ENCODE results near the gene GOLGA1.

GOLGA1 gene, protein sequence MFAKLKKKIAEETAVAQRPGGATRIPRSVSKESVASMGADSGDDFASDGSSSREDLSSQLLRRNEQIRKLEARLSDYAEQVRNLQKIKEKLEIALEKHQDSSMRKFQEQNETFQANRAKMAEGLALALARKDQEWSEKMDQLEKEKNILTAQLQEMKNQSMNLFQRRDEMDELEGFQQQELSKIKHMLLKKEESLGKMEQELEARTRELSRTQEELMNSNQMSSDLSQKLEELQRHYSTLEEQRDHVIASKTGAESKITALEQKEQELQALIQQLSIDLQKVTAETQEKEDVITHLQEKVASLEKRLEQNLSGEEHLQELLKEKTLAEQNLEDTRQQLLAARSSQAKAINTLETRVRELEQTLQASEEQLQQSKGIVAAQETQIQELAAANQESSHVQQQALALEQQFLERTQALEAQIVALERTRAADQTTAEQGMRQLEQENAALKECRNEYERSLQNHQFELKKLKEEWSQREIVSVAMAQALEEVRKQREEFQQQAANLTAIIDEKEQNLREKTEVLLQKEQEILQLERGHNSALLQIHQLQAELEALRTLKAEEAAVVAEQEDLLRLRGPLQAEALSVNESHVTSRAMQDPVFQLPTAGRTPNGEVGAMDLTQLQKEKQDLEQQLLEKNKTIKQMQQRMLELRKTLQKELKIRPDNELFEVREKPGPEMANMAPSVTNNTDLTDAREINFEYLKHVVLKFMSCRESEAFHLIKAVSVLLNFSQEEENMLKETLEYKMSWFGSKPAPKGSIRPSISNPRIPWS

DNA sequence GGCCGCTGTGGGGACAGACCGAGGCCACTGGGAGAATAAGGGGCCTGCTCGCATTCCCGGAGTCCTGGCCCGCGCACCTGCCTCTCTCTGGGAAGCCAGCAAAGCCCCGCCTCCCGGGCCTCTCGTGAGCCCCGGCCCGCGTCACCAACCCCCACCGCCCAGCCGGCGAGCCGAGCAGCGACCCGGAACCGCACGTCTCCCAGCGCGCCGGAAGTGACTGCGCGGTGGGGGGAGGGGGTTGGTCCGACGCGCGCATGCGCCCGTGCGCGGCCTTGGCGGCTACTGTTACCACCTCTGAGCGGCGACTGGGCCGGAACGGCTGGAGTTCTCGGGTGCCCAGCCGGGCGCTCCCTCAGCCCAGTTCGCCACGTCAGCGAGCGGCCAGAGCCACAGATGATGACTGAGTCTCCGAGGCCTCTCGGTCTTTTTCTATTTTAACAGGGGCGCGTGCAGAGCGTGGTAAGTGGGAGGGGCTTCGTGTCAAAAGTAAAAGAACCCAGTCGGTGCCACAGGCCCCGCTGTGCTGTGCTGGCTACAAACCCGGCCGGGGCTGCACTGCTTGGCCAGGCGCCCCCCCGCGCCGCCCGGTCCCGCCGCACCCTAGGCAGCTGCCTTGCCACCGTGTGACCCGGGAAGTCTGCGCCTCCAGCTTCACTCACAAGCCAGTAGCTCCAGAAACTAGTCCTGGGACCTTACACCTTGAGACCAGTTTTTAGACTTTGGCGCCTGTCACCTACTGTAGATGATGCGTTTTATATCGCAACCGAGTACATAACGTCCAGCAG, at the start of gene GOLGA1:
GOLGA1 (minus strand) TSS at position 190 of the 785 bp plus-strand sequence. CDS start 2,372 bp downstream, outside the sequence.
- H3K27ac ChIP-seq = peak within 1 kb of the TSS; percentile 94
- TF ChIP-seq CTCF (conservative IDR thresholded peaks at IDR 0.05) = no peak

DNA sequence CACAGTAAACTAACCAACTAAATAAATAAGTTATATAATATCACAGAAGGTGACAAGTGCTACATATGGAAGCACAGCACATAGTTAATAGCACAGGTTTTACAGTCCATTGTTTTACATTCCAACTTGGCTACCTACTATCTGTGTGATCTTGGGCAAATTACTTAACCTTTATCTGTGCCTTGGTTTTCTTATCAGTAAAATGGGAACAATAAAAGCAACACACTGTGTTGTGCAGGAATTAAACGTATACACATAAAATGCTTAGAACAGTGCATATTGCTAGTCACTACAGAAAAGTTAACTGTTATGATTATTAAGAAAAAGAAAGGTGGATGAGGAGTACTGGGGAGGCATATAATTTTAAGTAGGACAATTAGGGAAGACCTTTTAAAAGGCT, 42.8 kb upstream of the GOLGA1 start:
- H3K27ac ChIP-seq = no peak overlapping the region
- no peak for TF ChIP-seq CTCF (conservative IDR thresholded peaks at IDR 0.05)

DNA sequence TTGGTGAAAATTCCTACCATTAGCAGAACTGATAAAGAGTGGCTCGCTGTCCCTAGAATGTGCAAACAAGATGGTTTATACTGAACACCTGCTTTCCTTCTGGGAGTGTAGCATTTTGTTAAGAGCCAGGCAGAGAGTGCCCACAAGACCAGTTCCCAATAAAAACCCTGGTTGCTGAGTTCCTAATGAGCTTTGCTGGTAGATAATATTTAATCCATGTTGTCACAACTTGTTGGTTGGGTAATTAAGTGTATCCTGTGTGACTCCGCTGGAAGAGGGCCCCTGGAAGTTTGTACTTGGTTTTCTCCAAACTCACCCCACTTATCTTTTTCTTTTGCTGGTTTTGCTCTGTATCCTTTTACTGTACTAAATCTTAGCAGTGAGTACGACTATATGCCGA, 39.5 kb upstream of the GOLGA1 start:
- peak overlapping the region; percentile 67 for H3K27ac ChIP-seq
- no peak for TF ChIP-seq CTCF (conservative IDR thresholded peaks at IDR 0.05)

DNA sequence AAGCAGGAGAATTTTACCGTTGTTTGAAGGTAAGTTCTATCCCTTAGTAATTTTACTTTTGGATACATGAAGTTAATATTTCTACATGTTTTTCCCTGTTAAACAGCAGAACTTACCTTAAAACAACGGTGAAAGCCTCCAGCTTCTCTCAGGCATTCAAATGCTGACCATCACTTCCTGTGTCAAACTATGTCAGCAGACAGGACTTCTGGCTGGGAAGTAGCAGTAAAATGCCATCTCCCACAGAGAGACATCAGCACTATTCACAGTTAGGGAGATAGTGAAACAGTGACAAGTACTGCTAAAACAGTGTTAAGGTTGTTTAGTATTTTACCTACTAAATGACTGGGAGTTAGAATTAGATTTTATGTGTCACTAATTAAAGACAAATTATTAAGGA, 34.2 kb upstream of the GOLGA1 start:
- H3K27ac ChIP-seq = no peak overlapping the region
- no peak for TF ChIP-seq CTCF (conservative IDR thresholded peaks at IDR 0.05)

- H3K27ac ChIP-seq = no peak overlapping the region
- TF ChIP-seq CTCF (conservative IDR thresholded peaks at IDR 0.05) = no peak
Measured at GRCh38 chr9:124973807-124974206, 32.9 kb upstream of the GOLGA1 start.

GRCh38 chr9:124972241-124972770, 31.4 kb upstream of the GOLGA1 start:
- no peak for TF ChIP-seq CTCF (conservative IDR thresholded peaks at IDR 0.05)
- no peak overlapping the region for H3K27ac ChIP-seq

All from VCaP (cell line).